ENCODE results near the gene SLC29A3. TPM values are rescaled to one million over a fixed set of nuclear protein-coding genes. Genes with fewer than 3 reads are reported as not detected.

SLC29A3 gene
- total RNA-seq, 1 experiment from 2014 or later = 9.2 TPM

- H2BK15ac ChIP-seq (ENCODE audit: low read depth, low read length) = no peak overlapping the region
- H3K23ac ChIP-seq (ENCODE audit: insufficient read length, low read depth, low read length) = no peak overlapping the region
- H3K23me2 ChIP-seq (ENCODE audit: insufficient read length, low read depth, low read length, poor library complexity, severe bottlenecking) = no peaks in the 10 kb centered on the region
- H3K18ac ChIP-seq (ENCODE audit: insufficient read length, low read depth, low read length) = no peak overlapping the region
- no peaks in the 10 kb centered on the region for H3K79me2 ChIP-seq (ENCODE audit: insufficient read depth, low read length)
- H3K4ac ChIP-seq (ENCODE audit: low read depth, low read length) = no peak overlapping the region
- H3K27me3 ChIP-seq (ENCODE audit: insufficient read depth, low read length) = no peaks in the 10 kb centered on the region
- no peak overlapping the region for H3K9ac ChIP-seq (ENCODE audit: extremely low read depth, insufficient read length, low read length)
- H3K4me2 ChIP-seq (ENCODE audit: insufficient read depth, insufficient read length, low read length) = no peak overlapping the region
- H3K27ac Mint-ChIP-seq = peak overlapping the region in 1 of 3 experiments; percentile 3; a peak in 1 of 7 replicates
- no peak overlapping the region for H4K5ac ChIP-seq (ENCODE audit: insufficient read length, low read depth, low read length)
- no peak overlapping the region for H2AK5ac ChIP-seq (ENCODE audit: insufficient read length, low read length)
- WGBS (ENCODE audit: extremely low coverage, insufficient read length, low lambda C conversion rate) = no CpG with 5 or more reads among the region's 19 CpGs
- no peak overlapping the region for H3K27ac ChIP-seq (ENCODE audit: insufficient read length, low read depth, low read length)
- H3K4me3 Mint-ChIP-seq = no peak overlapping the region
- H2BK120ac ChIP-seq (ENCODE audit: low read depth, low read length, poor library complexity, severe bottlenecking) = no peak overlapping the region
- no peak overlapping the region for H3T11ph ChIP-seq (ENCODE audit: low read length)
- H3K9me3 Mint-ChIP-seq = no peaks in the 10 kb centered on the region
- H2AFZ ChIP-seq (ENCODE audit: low read length) = no peak overlapping the region
- TF ChIP-seq CTCF (conservative IDR thresholded peaks at IDR 0.05) = no peak
- H3K14ac ChIP-seq (ENCODE audit: insufficient read depth, low read length) = no peak overlapping the region
- H3K27me3 Mint-ChIP-seq (ENCODE audit: low read depth) = no peaks in the 10 kb centered on the region; the same call in 1 of the 2 replicates
- no peak overlapping the region for H4K91ac ChIP-seq (ENCODE audit: insufficient read length, low read depth, low read length)
- H3K36me3 Mint-ChIP-seq (ENCODE audit: insufficient read depth in 1 of 3, low read depth in 3 of 3) = peaks cover 20 to 58% (median 45%) of the 10 kb centered on the region in 3 experiments
- no peak for DNase-seq
- H3K56ac ChIP-seq (ENCODE audit: insufficient read length, low read depth, low read length) = no peak overlapping the region
- H3K9me3 ChIP-seq (ENCODE audit: control insufficient read depth, low read depth, low read length) = no peaks in the 10 kb centered on the region
- H4K8ac ChIP-seq (replicated peaks; ENCODE audit: insufficient read length, low read depth, low read length) = no peak overlapping the region
- no peak overlapping the region for H2BK12ac ChIP-seq (ENCODE audit: insufficient read length, low read depth, low read length)
- H4K20me1 ChIP-seq (ENCODE audit: control insufficient read depth, insufficient read depth, insufficient read length) = no peaks in the 10 kb centered on the region
- no peak overlapping the region for H2BK20ac ChIP-seq (ENCODE audit: low read depth, low read length, poor library complexity, severe bottlenecking)
- no peaks in the 10 kb centered on the region for H3K4me1 ChIP-seq (ENCODE audit: insufficient read depth, low read length)
- no peak overlapping the region for H2BK5ac ChIP-seq (ENCODE audit: insufficient read length, low read length)
- no peaks in the 10 kb centered on the region for H3K79me1 ChIP-seq (ENCODE audit: insufficient read depth, low read depth, low read length, poor library complexity, severe bottlenecking)
- H3K4me1 Mint-ChIP-seq = peaks cover 21% of the 10 kb centered on the region in 2 experiments
These were observed 34.4 kb upstream of the SLC29A3 start for GRCh38 chr10:71284544-71285179.

Data from H9 (cell line).